NCI-H2196 treated with DMSO at 0.1 percent for 48 hours (cell line): ENCODE results near the gene SUSD4.
A peak's percentile ranks its signal among the peaks of the same experiment; 100 is the strongest.
"Not testable (repeated sequence)": the region's sequence is repeated elsewhere in the genome, so short reads cannot be mapped to it uniquely, and the experiment has no call there.

Experiments used
- DNase-seq: peaks from one replicate; lab custom pipeline; 2025; ENCODE audit not compliant: unreplicated experiment; lab: John Stamatoyannopoulos, UW

SUSD4 gene

GRCh38 chr1:223363856-223364684, at the start of gene SUSD4:
Gene SUSD4, minus strand, starts transcription at chr1:223364176. Its CDS starts 751 bp downstream, at chr1:223363425.
- DNase-seq: peak; percentile 78

- DNase-seq: no peak
These were observed 49.2 kb upstream of the SUSD4 start for GRCh38 chr1:223413216-223413615.

GRCh38 chr1:223411710-223412109, 47.7 kb upstream of the SUSD4 start:
- DNase-seq: no peak

- DNase-seq: no peak
These were observed 47.3 kb upstream of the SUSD4 start for GRCh38 chr1:223411309-223411708.

GRCh38 chr1:223410036-223410435, 46.1 kb upstream of the SUSD4 start:
- DNase-seq: no peak

- DNase-seq: no peak
These were observed 41.5 kb upstream of the SUSD4 start for GRCh38 chr1:223405507-223405906.

GRCh38 chr1:223403184-223403815, 39.3 kb upstream of the SUSD4 start:
- no peak for DNase-seq

- DNase-seq: no peak
These were observed 38.8 kb upstream of the SUSD4 start for GRCh38 chr1:223402790-223403142.

GRCh38 chr1:223401873-223402789, 38.2 kb upstream of the SUSD4 start:
- no peak for DNase-seq

- DNase-seq: not testable (repeated sequence)
These were observed 35.4 kb upstream of the SUSD4 start for GRCh38 chr1:223399393-223399792.

- DNase-seq: no peak
These were observed 30.7 kb upstream of the SUSD4 start for GRCh38 chr1:223394706-223395105.

- no peak for DNase-seq
These were observed 30.3 kb upstream of the SUSD4 start for GRCh38 chr1:223394242-223394641.

- DNase-seq: no peak
These were observed 29.6 kb upstream of the SUSD4 start, which contains the start of gene CCDC185 for GRCh38 chr1:223393275-223394214. Gene CCDC185, plus strand, starts transcription at chr1:223393415. Its CDS starts 61 bp downstream, at chr1:223393476.

GRCh38 chr1:223390618-223391017, 26.6 kb upstream of the SUSD4 start:
- DNase-seq: no peak

- no peak for DNase-seq
These were observed 22.0 kb upstream of the SUSD4 start for GRCh38 chr1:223386013-223386412.

- no peak for DNase-seq
These were observed 14.8 kb upstream of the SUSD4 start for GRCh38 chr1:223378754-223379153.

- DNase-seq: no peak
These were observed 10.2 kb upstream of the SUSD4 start for GRCh38 chr1:223374064-223374610.

GRCh38 chr1:223364685-223365382, 858 bp upstream of the SUSD4 start:
- no peak for DNase-seq
